GM21515 (cell line): ENCODE measurements around the gene IL2RG.
A peak's percentile ranks its signal among the peaks of the same experiment; 100 is the strongest.

ENCODE experiments used
- ATAC-seq: cut with Tn5 transposase; IDR thresholded peaks from one replicate; pipeline ENCODE4 v1.9.1; 2021; ENCODE audit not compliant: unreplicated experiment

IL2RG gene

GRCh38 chrX:71081330-71082123 is 29.9 kb downstream of the IL2RG start:
- no peak for ATAC-seq

- ATAC-seq = no peak
These were observed 40.8 kb downstream of the IL2RG start for GRCh38 chrX:71070531-71070930.

GRCh38 chrX:71068044-71068918 is 43.1 kb downstream of the IL2RG start, which contains the start of gene SNX12:
SNX12 (minus strand) TSS chrX:71068334; CDS start chrX:71068306, 28 bp downstream.
- ATAC-seq = peak; percentile 89

- ATAC-seq = no peak
These were observed 43.7 kb downstream of the IL2RG start for GRCh38 chrX:71067712-71068043.

GRCh38 chrX:71067089-71067488 is 44.3 kb downstream of the IL2RG start:
- ATAC-seq = no peak

GRCh38 chrX:71060127-71060526 is 51.2 kb downstream of the IL2RG start:
- no peak for ATAC-seq

GRCh38 chrX:71057848-71058530 is 53.4 kb downstream of the IL2RG start:
- no peak for ATAC-seq
